DOHH2 (cell line): ENCODE data around the gene C1QTNF12.

Source experiments
- CTCF ChIP-seq: fragments of 200-600 bp; sonication (generic); IDR thresholded peaks from one replicate; pipeline ENCODE4 v1.5.1; 2014; ENCODE audit warnings: antibody characterized with exemption, mild to moderate bottlenecking, low read depth, low read length; ENCODE audit not compliant: poor library complexity, severe bottlenecking
- EZH2phosphoT487 ChIP-seq: fragments of 200-600 bp; sonication (generic); IDR thresholded peaks from 2 replicates; pipeline ENCODE4 v1.6.1; 2017; ENCODE audit warnings: borderline replicate concordance, mild to moderate bottlenecking, antibody characterized with exemption, low read length, moderate library complexity, mixed read lengths

- TF ChIP-seq CTCF (no peak), EZH2phosphoT487 (no peak)
These were observed 7.3 kb downstream of the C1QTNF12 start for GRCh38 chr1:1239227-1239613.
